ENCODE data around the gene FAF1. TPM values are rescaled to one million over a fixed set of nuclear protein-coding genes. Genes with fewer than 3 reads are reported as not detected.

FAF1 gene
- total and polyA plus RNA-seq, 2 donors (not counting 1 experiment from before 2014, with no cell fraction given) = 39.6 to 40.0 TPM

DNA sequence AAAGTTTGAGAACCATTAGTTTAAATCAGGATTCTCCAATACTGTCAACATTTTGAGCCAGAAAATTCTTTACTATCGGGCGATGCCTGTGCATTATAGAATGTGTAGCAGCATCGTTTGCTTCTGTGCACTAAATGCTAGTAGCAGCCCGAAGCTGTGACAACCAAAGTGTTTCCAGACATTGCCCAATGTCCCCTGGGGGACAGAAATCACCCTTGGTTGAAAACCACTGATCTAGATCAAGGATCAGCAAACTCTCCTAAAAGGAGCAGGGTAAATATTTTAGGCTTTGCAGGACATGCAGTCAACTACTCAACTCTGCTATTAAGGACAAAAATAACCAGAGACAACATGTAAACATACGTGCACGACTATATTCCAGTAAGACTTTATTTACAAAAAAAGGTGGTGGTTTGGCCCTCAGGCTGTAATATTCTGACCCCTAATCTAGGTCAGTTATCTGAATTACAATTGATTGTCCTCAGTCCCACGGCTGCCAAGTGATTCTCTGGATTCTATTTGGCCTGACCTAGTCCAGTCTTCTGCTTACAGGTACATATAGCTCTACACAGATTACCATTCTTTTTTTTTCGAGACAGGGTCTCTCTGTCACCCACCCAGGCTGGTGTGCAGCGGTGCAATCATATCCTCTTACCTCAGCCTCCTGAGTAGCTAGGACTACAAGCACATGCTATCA is 10.6 kb downstream of the FAF1 start:
- TF ChIP-seq, protein P1, sequence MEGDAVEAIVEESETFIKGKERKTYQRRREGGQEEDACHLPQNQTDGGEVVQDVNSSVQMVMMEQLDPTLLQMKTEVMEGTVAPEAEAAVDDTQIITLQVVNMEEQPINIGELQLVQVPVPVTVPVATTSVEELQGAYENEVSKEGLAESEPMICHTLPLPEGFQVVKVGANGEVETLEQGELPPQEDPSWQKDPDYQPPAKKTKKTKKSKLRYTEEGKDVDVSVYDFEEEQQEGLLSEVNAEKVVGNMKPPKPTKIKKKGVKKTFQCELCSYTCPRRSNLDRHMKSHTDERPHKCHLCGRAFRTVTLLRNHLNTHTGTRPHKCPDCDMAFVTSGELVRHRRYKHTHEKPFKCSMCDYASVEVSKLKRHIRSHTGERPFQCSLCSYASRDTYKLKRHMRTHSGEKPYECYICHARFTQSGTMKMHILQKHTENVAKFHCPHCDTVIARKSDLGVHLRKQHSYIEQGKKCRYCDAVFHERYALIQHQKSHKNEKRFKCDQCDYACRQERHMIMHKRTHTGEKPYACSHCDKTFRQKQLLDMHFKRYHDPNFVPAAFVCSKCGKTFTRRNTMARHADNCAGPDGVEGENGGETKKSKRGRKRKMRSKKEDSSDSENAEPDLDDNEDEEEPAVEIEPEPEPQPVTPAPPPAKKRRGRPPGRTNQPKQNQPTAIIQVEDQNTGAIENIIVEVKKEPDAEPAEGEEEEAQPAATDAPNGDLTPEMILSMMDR (conservative IDR thresholded peaks at IDR 0.05 in 1 of 2, IDR thresholded peaks at IDR 0.05 in 1 of 2; ENCODE audit: low read depth in 1 of 2, low read length in 2 of 2) = no peak
- TF ChIP-seq EZH2 (IDR thresholded peaks at IDR 0.05; ENCODE audit: low read length, missing control alignments) = no peak
- H3K36me3 ChIP-seq (ENCODE audit: control insufficient read depth, insufficient read depth, low read length) = no peaks in the 10 kb centered on the region
- H4K20me1 ChIP-seq (ENCODE audit: control insufficient read depth, extremely low read depth, insufficient read depth, low read length) = peaks cover 2% of the 10 kb centered on the region
- no peaks in the 10 kb centered on the region for H3K27me3 ChIP-seq (ENCODE audit: control insufficient read depth, insufficient read depth, low read length)
- H2AFZ ChIP-seq (ENCODE audit: low read length) = no peak overlapping the region
- no peak overlapping the region for H3K4me2 ChIP-seq (ENCODE audit: extremely low read depth, insufficient read depth, low read length)
- H3K9me3 ChIP-seq (ENCODE audit: control insufficient read depth, insufficient read depth, low read depth, low read length) = no peaks in the 10 kb centered on the region
- no peak overlapping the region for H3K27ac ChIP-seq (ENCODE audit: insufficient read depth, low read length)
- no peak overlapping the region for H3K4me3 ChIP-seq (replicated peaks in 1 of 4; ENCODE audit: control extremely low read depth in 1 of 4, insufficient read depth in 1 of 4, low read depth in 3 of 4, low read length in 4 of 4)
- no peak for DNase-seq (ENCODE audit: low read depth in 2 of 2)
- no peaks in the 10 kb centered on the region for H3K4me1 ChIP-seq (ENCODE audit: control insufficient read depth, extremely low read depth, insufficient read depth, low read length)
- no peak overlapping the region for H3K9ac ChIP-seq (ENCODE audit: insufficient read depth, low read length)
- peaks cover 55% of the 10 kb centered on the region for H3K79me2 ChIP-seq (ENCODE audit: control insufficient read depth, insufficient read depth, low read length)

DNA sequence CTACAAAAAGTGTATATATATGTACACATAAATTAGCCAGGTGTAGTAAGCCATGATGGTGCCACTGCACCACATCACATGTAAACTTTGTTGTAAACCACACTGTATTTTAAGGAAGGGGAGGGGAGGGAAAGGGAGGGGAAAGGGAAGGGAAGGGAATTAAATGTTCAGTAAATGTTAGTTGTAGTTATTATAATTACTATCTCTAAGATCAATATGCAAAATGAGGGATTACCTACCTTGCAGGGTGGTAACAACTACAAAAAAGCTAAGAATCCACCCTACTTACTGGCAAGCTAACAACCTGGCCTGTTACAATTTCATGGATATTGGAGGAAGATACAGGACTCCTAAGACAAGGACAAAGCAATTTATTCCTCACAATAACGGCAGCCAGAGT is 17.7 kb downstream of the FAF1 start:
- no peak overlapping the region for H3K27ac ChIP-seq (ENCODE audit: insufficient read depth, low read length)
- H2AFZ ChIP-seq (ENCODE audit: low read length) = no peak overlapping the region
- peaks cover 42% of the 10 kb centered on the region for H3K79me2 ChIP-seq (ENCODE audit: control insufficient read depth, insufficient read depth, low read length)
- no peaks in the 10 kb centered on the region for H3K9me3 ChIP-seq (ENCODE audit: control insufficient read depth, insufficient read depth, low read depth, low read length)
- H3K4me3 ChIP-seq (replicated peaks in 1 of 4; ENCODE audit: control extremely low read depth in 1 of 4, insufficient read depth in 1 of 4, low read depth in 3 of 4, low read length in 4 of 4) = no peak overlapping the region
- TF ChIP-seq EZH2 (IDR thresholded peaks at IDR 0.05; ENCODE audit: low read length, missing control alignments) = no peak
- TF ChIP-seq, protein P1 (conservative IDR thresholded peaks at IDR 0.05 in 1 of 2, IDR thresholded peaks at IDR 0.05 in 1 of 2; ENCODE audit: low read depth in 1 of 2, low read length in 2 of 2) = no peak
- no peaks in the 10 kb centered on the region for H3K27me3 ChIP-seq (ENCODE audit: control insufficient read depth, insufficient read depth, low read length)
- H4K20me1 ChIP-seq (ENCODE audit: control insufficient read depth, extremely low read depth, insufficient read depth, low read length) = no peaks in the 10 kb centered on the region
- no peaks in the 10 kb centered on the region for H3K36me3 ChIP-seq (ENCODE audit: control insufficient read depth, insufficient read depth, low read length)
- H3K9ac ChIP-seq (ENCODE audit: insufficient read depth, low read length) = no peak overlapping the region
- H3K4me2 ChIP-seq (ENCODE audit: extremely low read depth, insufficient read depth, low read length) = no peak overlapping the region
- H3K4me1 ChIP-seq (ENCODE audit: control insufficient read depth, extremely low read depth, insufficient read depth, low read length) = no peaks in the 10 kb centered on the region
- DNase-seq (ENCODE audit: low read depth in 2 of 2) = no peak

DNA sequence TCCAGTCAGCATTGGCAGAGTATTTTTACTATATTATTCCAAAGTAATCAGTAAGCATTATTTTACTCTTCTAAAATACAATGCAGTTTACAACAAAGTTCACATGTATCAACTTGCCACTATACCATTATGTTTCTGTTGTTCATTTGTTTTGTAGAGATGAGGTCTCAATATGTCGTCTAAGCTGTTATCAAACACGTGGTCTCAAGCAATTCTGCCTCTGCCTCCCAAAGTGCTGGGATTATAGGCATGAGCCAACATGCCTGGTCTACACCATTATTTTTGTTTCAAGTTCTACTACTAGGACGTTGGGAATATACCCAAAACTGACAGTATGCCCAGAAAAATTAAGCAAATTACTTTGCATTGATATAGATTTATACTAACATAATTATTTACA is 19.8 kb downstream of the FAF1 start:
- Histone ChIP-seq H4K20me1 (ENCODE audit: control insufficient read depth, extremely low read depth, insufficient read depth, low read length) (no peaks in the 10 kb centered on the region), H3K79me2 (ENCODE audit: control insufficient read depth, insufficient read depth, low read length) (peaks cover 29% of the 10 kb centered on the region), H3K27me3 (ENCODE audit: control insufficient read depth, insufficient read depth, low read length) (no peaks in the 10 kb centered on the region), H3K9ac (ENCODE audit: insufficient read depth, low read length) (no peak overlapping the region), H3K4me3 (replicated peaks in 1 of 4; ENCODE audit: control extremely low read depth in 1 of 4, insufficient read depth in 1 of 4, low read depth in 3 of 4, low read length in 4 of 4) (no peak overlapping the region), H3K4me2 (ENCODE audit: extremely low read depth, insufficient read depth, low read length) (no peak overlapping the region), H3K27ac (ENCODE audit: insufficient read depth, low read length) (no peak overlapping the region), H2AFZ (ENCODE audit: low read length) (no peak overlapping the region), H3K4me1 (ENCODE audit: control insufficient read depth, extremely low read depth, insufficient read depth, low read length) (no peaks in the 10 kb centered on the region), H3K9me3 (ENCODE audit: control insufficient read depth, insufficient read depth, low read depth, low read length) (no peaks in the 10 kb centered on the region), H3K36me3 (ENCODE audit: control insufficient read depth, insufficient read depth, low read length) (no peaks in the 10 kb centered on the region)
- no peak for DNase-seq (ENCODE audit: low read depth in 2 of 2)
- TF ChIP-seq, protein P1 (conservative IDR thresholded peaks at IDR 0.05 in 1 of 2, IDR thresholded peaks at IDR 0.05 in 1 of 2; ENCODE audit: low read depth in 1 of 2, low read length in 2 of 2) = no peak
- no peak for TF ChIP-seq EZH2 (IDR thresholded peaks at IDR 0.05; ENCODE audit: low read length, missing control alignments)
